Osteocyte (in vitro differentiated cells): Measurements from ENCODE around the gene RNF213. TPM values are rescaled to one million over a fixed set of nuclear protein-coding genes. Genes with fewer than 3 reads are reported as not detected.
A peak's percentile ranks its signal among the peaks of the same experiment; 100 is the strongest.

ENCODE experiments used
- DNase-seq: peaks from one replicate; pipeline ENCODE4 v3.0.0; 2021; ENCODE audit warnings: mixed read lengths; ENCODE audit not compliant: unreplicated experiment; ENCODE audit errors: extremely low spot score
- H3K27ac Mint-ChIP-seq: one replicate; pipeline ENCODE4 v1.8.0; 2021; ENCODE audit warnings: mild to moderate bottlenecking, mixed read lengths; ENCODE audit not compliant: unreplicated experiment
- H3K27me3 Mint-ChIP-seq: one replicate; pipeline ENCODE4 v1.8.0; 2021; ENCODE audit warnings: mixed read lengths; ENCODE audit not compliant: unreplicated experiment
- H3K36me3 Mint-ChIP-seq: one replicate; pipeline ENCODE4 v1.8.0; 2021; ENCODE audit warnings: mixed read lengths; ENCODE audit not compliant: unreplicated experiment
- H3K4me1 Mint-ChIP-seq: one replicate; pipeline ENCODE4 v1.8.0; 2021; ENCODE audit warnings: mixed read lengths; ENCODE audit not compliant: unreplicated experiment
- H3K4me3 Mint-ChIP-seq: one replicate; pipeline ENCODE4 v1.8.0; 2021; ENCODE audit warnings: mild to moderate bottlenecking, moderate library complexity, mixed read lengths; ENCODE audit not compliant: unreplicated experiment
- H3K9me3 Mint-ChIP-seq: one replicate; pipeline ENCODE4 v1.8.0; 2021; ENCODE audit warnings: mixed read lengths; ENCODE audit not compliant: unreplicated experiment
- CTCF ChIP-seq: fragments of 200-600 bp; sonication (generic); IDR thresholded peaks from 2 replicates; pipeline ENCODE4 v1.5.0; 2021; ENCODE audit warnings: antibody characterized with exemption, mild to moderate bottlenecking, moderate library complexity
- total RNA-seq: library from RNA; stranded (reverse); gene quantifications from 2 replicates; pipeline ENCODE4 v1.2.1, GENCODE V29; 2021

The RNF213 gene
- total RNA-seq, 1 donor from 2014 or later = 106 TPM

DNA sequence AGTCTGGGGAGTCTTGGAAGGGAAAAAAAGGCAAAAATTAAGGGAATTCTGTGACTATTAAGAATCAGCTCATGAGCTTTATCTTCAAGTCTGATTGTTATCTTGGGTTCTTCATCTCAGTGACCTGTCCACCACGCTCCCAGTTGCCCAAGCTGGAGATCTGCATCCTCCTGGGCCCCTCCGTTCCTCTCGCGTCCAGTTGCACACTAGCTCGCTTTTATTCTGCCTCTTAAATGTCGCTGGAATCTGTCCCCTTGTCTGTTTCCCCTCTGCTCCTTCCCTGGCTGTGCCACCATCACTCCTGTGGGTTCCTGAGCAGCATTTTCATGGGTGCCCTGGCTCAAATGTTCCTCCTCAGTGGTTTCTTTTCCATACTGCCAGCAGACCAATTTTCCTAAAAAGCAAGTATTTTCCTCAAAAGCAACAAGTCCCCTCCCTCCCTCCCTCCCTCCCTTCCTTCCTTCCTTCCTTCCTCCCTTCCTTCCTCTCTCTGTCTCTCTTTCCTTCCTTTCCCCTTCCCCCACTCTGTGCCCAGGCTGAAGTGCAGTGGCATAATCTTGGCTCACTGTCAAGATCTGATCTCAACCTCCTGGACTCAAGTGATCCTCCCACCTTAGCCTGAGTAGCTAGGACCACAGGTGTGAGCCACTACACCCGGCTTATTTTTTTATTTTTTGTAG lies 155.7 kb downstream of the RNF213 start:
- peaks cover 15% of the 10 kb centered on the region for H3K36me3 Mint-ChIP-seq
- no peak for TF ChIP-seq CTCF
- DNase-seq = no peak
- peaks cover 3% of the 10 kb centered on the region for H3K27me3 Mint-ChIP-seq
- peak overlapping the region; percentile 88 for H3K4me3 Mint-ChIP-seq
- H3K27ac Mint-ChIP-seq = peak overlapping the region; percentile 47
- H3K9me3 Mint-ChIP-seq = no peaks in the 10 kb centered on the region
- H3K4me1 Mint-ChIP-seq = peaks cover 26% of the 10 kb centered on the region

DNA sequence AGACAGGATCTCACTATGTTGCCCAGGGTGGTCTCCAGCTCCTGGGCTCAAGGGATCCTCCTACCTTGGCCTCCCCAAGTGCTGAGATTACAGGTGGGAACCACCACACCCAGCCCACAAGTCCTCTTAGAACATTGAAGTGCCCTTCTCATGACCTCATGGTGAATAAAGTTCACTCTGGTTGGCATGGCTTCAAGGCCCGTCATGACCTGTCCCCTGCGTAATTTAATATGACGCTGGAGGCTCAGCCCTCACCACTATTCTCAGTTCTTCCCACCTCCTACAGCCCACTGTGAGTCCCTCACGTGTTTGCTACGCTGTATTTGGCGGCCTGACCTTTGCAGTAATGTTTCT lies 156.3 kb downstream of the RNF213 start:
- no peaks in the 10 kb centered on the region for H3K9me3 Mint-ChIP-seq
- DNase-seq = no peak
- peaks cover 15% of the 10 kb centered on the region for H3K36me3 Mint-ChIP-seq
- H3K27me3 Mint-ChIP-seq = peaks cover 3% of the 10 kb centered on the region
- no peak for TF ChIP-seq CTCF
- H3K4me3 Mint-ChIP-seq = peak overlapping the region; percentile 88
- H3K27ac Mint-ChIP-seq = no peak overlapping the region
- H3K4me1 Mint-ChIP-seq = peaks cover 26% of the 10 kb centered on the region

DNA sequence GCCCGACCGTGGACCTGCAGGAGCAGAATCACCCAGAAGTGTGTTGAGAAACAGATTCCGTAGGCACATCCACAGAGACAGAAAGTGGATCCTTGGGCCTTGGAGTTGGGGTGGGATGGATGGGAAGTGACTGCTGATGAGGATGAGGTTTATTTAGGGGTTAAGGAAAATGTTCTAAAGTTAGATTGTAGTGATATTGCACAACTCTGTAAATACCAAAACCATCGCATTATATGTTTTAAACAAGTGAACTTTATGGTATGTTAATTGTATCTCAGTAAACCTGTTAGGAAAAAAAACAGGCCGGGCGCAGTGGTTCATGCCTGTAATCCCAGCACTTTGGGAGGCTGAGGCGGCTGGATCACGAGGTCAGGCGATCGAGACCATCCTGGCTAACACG lies 157.9 kb downstream of the RNF213 start:
- peaks cover 15% of the 10 kb centered on the region for H3K36me3 Mint-ChIP-seq
- H3K4me1 Mint-ChIP-seq = peaks cover 25% of the 10 kb centered on the region
- H3K27ac Mint-ChIP-seq = no peak overlapping the region
- no peaks in the 10 kb centered on the region for H3K9me3 Mint-ChIP-seq
- no peak overlapping the region for H3K4me3 Mint-ChIP-seq
- no peak for DNase-seq
- no peak for TF ChIP-seq CTCF
- H3K27me3 Mint-ChIP-seq = peaks cover 3% of the 10 kb centered on the region

- no peak for DNase-seq
Measured at GRCh38 chr17:80419255-80419654, 158.6 kb downstream of the RNF213 start.

More at GRCh38 chr17:80419255-80419654, 158.6 kb downstream of the RNF213 start:
- Mint-ChIP-seq H3K36me3 (peaks cover 15% of the 10 kb centered on the region), H3K27me3 (peaks cover under 1% of the 10 kb centered on the region), H3K4me1 (peaks cover 19% of the 10 kb centered on the region), H3K4me3 (no peak overlapping the region), H3K27ac (no peak overlapping the region), H3K9me3 (no peaks in the 10 kb centered on the region)
- TF ChIP-seq CTCF = no peak
